ENCODE data around the gene SNPH.
"Not testable (repeated sequence)": the region's sequence is repeated elsewhere in the genome, so short reads cannot be mapped to it uniquely, and the experiment has no call there.

Gene SNPH

DNA sequence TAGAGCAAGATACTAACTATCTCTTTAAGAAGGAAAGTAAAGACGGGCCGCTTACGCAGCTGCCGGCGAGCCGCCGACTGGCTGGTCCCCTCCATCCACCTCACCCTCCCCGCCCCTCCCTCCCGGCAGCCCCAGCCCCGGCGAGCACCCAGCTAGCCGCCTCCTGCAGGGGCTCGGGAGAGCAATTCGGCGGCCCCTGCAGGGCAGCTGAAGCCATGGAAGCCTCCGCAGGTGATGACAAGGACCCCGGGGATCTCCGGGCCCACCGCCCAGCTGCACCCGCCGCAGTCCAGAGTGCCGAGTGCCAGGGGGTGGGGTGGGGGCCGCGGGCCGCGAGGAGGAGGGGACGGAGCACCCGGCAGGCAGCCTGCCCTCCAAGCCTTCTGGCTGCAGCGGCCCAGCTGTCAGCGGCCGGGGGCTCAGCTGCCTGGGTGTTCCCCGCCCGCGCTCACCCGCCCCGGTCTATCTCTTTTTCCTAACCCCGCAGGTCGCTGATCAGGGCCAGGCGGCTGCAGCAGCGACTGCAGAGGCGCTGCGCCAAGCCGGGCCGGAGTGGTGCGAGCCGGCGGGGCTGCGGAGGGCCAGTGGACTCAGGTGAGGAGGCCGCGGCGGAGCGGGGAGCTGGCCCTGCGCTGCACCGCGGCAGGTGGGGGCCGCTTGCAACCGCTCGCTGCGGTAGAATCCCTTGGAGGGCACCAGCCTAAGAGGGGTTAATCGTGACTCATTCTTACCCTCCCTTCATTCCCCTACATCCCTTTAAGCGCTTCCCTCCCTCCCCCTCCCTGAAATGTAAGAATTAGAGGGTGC is at the start of gene SNPH:
Gene SNPH, plus strand, starts transcription at position 128 of the 807 bp plus-strand sequence. CDS start 29,946 bp downstream, outside the sequence.
- DNase-seq (ENCODE audit: low read depth in 3 of 3), result peak; percentile 39 to 50 (median 42)

DNA sequence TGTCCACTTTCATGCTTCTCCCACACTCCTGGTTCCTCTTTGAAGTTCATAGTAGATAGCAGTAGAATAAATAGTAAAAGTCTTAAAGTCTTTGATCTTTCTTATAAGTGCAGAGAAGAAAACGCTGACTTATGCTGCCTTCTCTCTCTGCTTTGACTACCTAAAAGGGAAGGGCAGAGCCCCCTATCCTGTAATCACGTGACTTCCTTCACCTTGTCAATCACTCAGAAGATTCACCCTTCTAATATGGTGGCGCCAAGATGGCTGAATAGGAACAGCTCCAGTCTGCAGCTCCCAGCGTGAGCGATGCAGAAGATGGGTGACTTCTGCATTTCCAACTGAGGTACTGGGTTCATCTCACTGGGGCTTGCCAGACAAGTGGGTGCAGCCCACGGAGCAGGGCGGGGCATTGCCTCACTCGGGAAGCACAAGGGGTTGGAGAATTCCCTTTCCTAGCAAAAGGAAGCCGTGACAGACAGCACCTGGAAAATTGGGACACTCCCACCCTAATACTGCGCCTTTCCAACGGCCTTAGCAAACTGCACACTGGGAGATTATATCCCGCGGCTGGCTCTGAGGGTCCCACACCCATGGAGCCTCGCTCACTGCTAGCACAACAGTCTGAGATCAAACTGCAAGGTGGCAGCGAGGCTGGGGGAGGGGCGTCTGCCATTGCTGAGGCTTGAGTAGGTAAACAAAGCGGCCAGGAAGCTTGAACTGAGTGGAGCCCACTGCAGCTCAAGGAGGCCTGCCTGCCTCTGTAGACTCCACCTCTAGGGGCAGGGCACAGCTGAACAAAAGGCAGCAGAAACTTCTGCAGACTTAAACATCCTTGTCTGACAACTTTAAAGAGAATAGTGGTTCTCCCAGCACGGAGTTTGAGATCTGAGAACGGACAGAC is 49.3 kb upstream of the SNPH start:
- DNase-seq (ENCODE audit: low read depth in 3 of 3), result not testable (repeated sequence)

GRCh38 chr20:1222750-1223149 is 43.3 kb upstream of the SNPH start:
- not testable (repeated sequence) for DNase-seq (ENCODE audit: low read depth in 3 of 3)

DNA sequence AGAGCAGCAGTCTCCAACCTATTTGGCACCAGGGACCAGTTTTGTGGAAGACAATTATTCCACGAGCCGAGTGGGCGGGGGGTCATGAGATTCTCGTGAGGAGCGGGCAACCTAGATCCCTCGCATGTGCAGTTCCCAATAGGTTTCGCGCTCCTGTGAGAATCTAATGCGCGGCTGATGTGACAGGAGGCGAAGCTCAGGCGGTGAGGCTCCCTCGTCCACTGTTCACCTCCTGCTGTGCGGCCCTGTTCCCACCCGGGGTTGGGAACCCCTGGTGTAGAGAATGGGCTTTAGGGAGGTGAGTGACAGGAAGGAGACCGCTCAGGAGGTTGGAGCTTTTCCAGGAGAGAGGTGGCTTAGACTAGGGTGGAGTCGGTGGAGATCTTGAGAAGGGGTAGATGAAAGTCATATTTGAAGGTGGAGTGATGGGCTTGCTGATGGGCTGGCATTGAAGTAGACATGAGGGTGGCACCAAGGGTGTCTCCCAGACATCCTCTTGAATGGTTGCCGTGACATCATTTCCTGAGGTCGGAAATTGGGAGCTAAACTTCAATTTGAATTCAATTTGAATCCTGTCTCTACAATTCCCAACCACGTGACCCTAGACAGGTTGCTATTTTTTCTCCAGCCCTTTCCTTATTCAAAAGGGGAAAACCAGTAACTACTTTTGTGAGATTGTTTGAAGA is 41.7 kb upstream of the SNPH start:
- no peak for DNase-seq (ENCODE audit: low read depth in 3 of 3)

GRCh38 chr20:1225263-1225782 is 40.8 kb upstream of the SNPH start:
- DNase-seq (ENCODE audit: low read depth in 3 of 3), result no peak

DNA sequence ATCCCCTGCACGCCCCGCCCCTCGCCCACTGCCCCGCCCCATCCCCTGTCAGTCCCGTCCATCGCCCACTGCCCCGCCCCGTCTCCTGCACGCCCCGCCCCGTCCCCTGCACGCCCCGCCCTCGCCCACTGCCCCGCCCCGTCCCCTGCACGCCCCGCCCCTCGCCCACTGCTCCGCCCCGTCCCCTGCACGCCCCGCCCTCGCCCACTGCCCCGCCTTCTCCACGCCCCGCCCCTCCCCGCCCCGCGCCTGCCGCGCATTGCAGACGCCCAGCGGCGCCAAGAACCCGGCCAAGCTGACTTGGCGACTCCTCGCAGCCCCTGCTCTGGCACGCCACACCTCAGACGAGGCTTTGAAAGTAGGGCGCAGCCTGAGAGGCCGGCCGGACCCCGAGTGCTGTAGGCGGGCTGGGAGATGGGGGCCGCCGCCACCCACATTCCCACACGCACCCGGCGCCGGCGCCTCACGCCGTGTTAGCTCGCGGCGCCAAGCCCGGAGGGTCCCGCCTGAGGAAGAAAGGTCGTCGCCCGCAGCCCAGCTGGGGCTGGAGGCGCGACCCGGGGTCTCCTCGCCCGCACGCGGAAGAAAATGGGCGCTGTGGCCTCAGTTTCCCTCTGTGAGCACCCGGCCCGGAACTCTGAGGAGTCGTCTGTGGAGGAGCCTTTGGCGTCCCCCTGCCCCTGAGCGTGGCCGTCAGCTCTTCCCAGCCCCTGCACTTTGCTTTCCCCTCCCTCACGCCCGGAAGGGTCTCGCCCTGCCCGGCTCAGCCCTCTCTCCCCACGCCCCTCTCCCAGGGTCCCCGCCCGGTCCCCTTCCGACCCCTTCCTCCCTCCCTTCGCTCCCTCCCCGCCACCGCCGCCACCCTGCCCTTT is 40.1 kb upstream of the SNPH start, which contains the start of gene RAD21L1:
Gene RAD21L1, plus strand, starts transcription at position 262 of the 872 bp plus-strand sequence. CDS start 2,410 bp downstream, outside the sequence.
- DNase-seq (ENCODE audit: low read depth in 3 of 3), result peak; percentile 72 to 86 (median 78)

DNA sequence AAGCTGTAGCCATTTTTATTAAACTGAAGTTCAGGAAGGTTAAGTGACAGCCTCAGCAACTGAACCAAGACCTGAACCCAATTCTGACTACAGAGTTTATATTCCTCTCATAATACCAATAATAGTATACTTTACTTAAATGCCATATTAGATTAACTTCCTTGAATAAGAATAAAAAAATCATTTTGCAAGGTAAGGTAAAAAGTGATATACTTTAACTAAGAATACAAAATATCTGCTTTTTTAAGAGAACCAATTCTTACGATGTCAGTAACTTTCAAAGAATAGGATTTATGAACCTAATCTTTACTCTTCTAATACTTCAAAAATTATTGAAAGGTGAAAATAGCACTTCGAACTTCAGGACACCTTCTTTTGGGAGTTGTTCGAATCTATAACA is 36.6 kb upstream of the SNPH start:
- DNase-seq (ENCODE audit: low read depth in 3 of 3), result no peak

- DNase-seq (ENCODE audit: low read depth in 3 of 3), result no peak
These were observed 33.6 kb upstream of the SNPH start for GRCh38 chr20:1232286-1233111.

- no peak for DNase-seq (ENCODE audit: low read depth in 3 of 3)
These were observed 25.5 kb upstream of the SNPH start for GRCh38 chr20:1240549-1240948.

GRCh38 chr20:1241456-1241855 is 24.6 kb upstream of the SNPH start:
- DNase-seq (ENCODE audit: low read depth in 3 of 3), result no peak

GRCh38 chr20:1242099-1242498 is 24.0 kb upstream of the SNPH start:
- no peak for DNase-seq (ENCODE audit: low read depth in 3 of 3)

DNA sequence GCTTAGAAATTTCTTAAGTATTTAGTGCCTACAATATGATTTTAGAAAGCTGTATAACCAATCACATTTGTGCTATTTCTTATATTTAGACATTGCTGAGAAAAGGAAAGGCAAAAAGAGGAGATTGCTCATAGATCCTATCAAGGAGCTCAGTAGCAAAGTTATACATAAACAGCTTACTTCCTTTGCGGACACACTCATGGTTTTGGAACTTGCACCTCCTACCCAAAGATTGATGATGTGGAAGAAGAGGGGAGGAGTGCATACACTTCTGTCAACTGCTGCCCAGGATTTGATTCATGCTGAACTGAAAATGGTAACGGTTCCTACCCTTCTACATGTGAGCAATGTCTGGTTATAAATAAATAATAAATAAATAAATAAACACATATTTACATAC is 23.6 kb upstream of the SNPH start:
- no peak for DNase-seq (ENCODE audit: low read depth in 3 of 3)

DNA sequence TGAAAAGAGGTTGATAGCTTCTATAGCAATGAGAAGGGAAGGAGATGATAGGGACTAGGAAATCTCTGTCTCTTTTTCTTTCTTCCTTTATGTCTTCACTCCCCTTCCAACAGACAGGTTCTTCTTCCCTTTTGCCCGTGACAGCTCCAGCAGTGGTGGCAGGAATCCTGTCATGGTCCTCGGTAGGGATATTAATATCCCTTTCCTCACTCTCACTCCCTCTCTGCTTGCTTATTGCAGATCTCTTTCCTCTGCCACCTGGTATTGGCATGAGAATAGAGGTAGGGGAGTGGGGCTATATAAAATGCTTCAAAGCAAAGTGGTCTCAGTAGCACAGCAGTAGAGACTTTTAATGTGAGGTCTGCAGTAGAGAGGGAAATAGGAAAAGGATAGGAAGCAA is 20.5 kb upstream of the SNPH start:
- no peak for DNase-seq (ENCODE audit: low read depth in 3 of 3)

DNA sequence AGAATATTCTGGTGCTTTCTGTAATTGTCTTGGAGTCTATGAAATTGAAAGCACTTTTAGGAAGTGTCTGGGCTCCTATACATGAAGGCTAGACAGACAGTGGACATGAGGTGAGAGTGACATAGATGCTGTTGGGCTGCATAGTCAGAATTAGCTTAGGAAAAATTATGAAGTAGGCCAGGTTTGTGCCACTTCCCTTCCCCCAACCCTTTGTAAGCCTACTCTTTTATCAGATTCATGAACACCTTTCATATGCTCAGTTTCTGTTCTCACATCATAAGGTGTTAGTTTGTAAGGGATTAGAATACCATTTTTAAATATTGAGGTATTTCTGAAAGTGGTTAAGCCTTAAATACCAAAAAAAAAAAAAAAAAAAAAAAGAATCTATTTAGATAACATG is 18.4 kb upstream of the SNPH start:
- no peak for DNase-seq (ENCODE audit: low read depth in 3 of 3)

DNA sequence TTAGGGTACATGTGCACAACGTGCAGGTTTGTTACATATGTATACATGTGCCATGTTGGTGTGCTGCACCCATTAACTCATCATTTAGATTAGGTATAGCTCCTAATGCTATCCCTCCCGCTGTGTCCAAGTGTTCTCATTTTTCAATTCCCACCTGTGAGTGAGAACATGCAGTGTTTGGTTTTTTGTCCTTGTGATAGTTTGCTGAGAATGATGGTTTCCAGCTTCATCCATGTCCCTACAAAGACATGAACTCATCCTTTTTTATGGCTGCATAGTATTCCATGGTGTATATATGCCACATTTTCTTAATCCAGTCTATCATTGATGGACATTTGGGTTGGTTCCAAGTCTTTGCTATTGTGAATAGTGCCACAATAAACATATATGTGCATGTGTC is 15.8 kb upstream of the SNPH start:
- not testable (repeated sequence) for DNase-seq (ENCODE audit: low read depth in 3 of 3)

GRCh38 chr20:1252416-1252815 is 13.7 kb upstream of the SNPH start:
- DNase-seq (ENCODE audit: low read depth in 3 of 3), result no peak

- no peak for DNase-seq (ENCODE audit: low read depth in 3 of 3)
These were observed 11.8 kb upstream of the SNPH start for GRCh38 chr20:1254254-1254653.

DNA sequence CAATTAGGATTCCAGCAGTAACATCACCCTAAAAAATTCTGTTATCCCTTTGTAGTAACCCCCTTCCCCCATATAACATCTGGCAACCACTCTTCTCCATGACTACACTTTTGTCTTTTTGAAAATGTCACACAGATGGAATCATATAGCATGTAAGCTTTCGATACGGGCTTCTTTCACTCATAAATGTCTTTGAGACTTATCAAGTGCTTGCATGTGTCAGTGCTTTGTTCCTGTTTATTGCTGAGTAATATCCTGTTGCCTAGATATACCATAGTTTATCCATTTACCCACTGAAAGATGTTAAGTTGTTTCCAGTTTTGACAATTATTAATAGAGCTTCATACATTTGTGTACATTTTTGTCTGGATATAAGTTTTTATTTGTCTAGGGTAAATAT is 10.4 kb upstream of the SNPH start:
- no peak for DNase-seq (ENCODE audit: low read depth in 3 of 3)

DNA sequence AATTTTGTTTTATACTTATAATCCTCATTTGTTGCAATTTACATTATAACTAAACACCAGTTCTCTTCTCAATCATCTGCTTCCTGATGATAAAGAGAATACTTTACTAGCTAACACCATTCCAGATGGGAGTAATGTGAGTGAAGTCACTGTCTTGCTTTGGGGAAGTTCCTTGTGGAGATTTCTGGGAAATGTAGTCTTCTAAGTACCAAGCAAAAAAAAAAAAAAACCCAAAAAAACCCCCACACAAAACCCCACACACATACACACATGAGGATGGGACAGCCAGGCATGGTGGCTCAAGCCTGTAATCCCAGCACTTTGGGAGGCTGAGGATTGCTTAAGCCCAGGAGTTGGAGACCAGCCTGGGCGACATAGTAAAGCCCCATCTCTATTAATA is 2.2 kb upstream of the SNPH start:
- no peak for DNase-seq (ENCODE audit: low read depth in 3 of 3)

- DNase-seq (ENCODE audit: low read depth in 3 of 3), result no peak
These were observed 1.4 kb upstream of the SNPH start for GRCh38 chr20:1264727-1265126.
